HG02970 (cell line): ENCODE results near the gene CD320.
A peak's percentile ranks its signal among the peaks of the same experiment; 100 is the strongest.
"Not testable (repeated sequence)": the region's sequence is repeated elsewhere in the genome, so short reads cannot be mapped to it uniquely, and the experiment has no call there.

ENCODE experiments used
- ATAC-seq: cut with Tn5 transposase; IDR thresholded peaks from one replicate; pipeline ENCODE4 v1.9.1; 2021; ENCODE audit warnings: mild to moderate bottlenecking, moderate library complexity, moderate number of reproducible peaks; ENCODE audit not compliant: unreplicated experiment, low FRiP score

Gene CD320

GRCh38 chr19:8333767-8334457 lies 25.8 kb upstream of the CD320 start:
- no peak for ATAC-seq

GRCh38 chr19:8332976-8333766 lies 25.0 kb upstream of the CD320 start:
- no peak for ATAC-seq

- no peak for ATAC-seq
Observed at GRCh38 chr19:8331263-8331845, 23.2 kb upstream of the CD320 start.

GRCh38 chr19:8329996-8330395 lies 21.8 kb upstream of the CD320 start:
- ATAC-seq: no peak

- no peak for ATAC-seq
Observed at GRCh38 chr19:8325454-8325853, 17.3 kb upstream of the CD320 start.

GRCh38 chr19:8324186-8325050 lies 16.3 kb upstream of the CD320 start:
- no peak for ATAC-seq

- ATAC-seq: no peak
Observed at GRCh38 chr19:8323781-8324185, 15.6 kb upstream of the CD320 start.

GRCh38 chr19:8322638-8322997 lies 14.5 kb upstream of the CD320 start:
- ATAC-seq: no peak

- ATAC-seq: no peak
Observed at GRCh38 chr19:8321986-8322637, 14.0 kb upstream of the CD320 start.

GRCh38 chr19:8321067-8321985 lies 13.2 kb upstream of the CD320 start, which contains the start of the genes NDUFA7 and RPS28:
Gene NDUFA7 (minus strand): TSS chr19:8321375. CDS start chr19:8321358, 17 bp downstream.
Gene RPS28 (plus strand): TSS chr19:8321496. CDS start chr19:8321531, 35 bp downstream.
- peak; percentile 94 for ATAC-seq

- ATAC-seq: no peak
Observed at GRCh38 chr19:8320564-8321066, 12.5 kb upstream of the CD320 start.

- no peak for ATAC-seq
Observed at GRCh38 chr19:8319807-8320520, 11.8 kb upstream of the CD320 start.

GRCh38 chr19:8318835-8319234 lies 10.7 kb upstream of the CD320 start:
- ATAC-seq: not testable (repeated sequence)

- no peak for ATAC-seq
Observed at GRCh38 chr19:8316351-8317125, 8.4 kb upstream of the CD320 start.

GRCh38 chr19:8314981-8315640 lies 7.0 kb upstream of the CD320 start:
- ATAC-seq: not testable (repeated sequence)

- no peak for ATAC-seq
Observed at GRCh38 chr19:8311461-8312260, 3.5 kb upstream of the CD320 start.
